Stimulated activated CD4-positive, alpha-beta T cell treated with anti-CD3 and anti-CD28 coated beads, Interleukin-4, amount 100 ng/mL, for 1 hour (primary cell): Measurements from ENCODE around the gene PGM1.

Experiments
- DNase-seq: peaks from one replicate; pipeline ENCODE4 v3.0.0-alpha.2; 2020

Gene PGM1

DNA sequence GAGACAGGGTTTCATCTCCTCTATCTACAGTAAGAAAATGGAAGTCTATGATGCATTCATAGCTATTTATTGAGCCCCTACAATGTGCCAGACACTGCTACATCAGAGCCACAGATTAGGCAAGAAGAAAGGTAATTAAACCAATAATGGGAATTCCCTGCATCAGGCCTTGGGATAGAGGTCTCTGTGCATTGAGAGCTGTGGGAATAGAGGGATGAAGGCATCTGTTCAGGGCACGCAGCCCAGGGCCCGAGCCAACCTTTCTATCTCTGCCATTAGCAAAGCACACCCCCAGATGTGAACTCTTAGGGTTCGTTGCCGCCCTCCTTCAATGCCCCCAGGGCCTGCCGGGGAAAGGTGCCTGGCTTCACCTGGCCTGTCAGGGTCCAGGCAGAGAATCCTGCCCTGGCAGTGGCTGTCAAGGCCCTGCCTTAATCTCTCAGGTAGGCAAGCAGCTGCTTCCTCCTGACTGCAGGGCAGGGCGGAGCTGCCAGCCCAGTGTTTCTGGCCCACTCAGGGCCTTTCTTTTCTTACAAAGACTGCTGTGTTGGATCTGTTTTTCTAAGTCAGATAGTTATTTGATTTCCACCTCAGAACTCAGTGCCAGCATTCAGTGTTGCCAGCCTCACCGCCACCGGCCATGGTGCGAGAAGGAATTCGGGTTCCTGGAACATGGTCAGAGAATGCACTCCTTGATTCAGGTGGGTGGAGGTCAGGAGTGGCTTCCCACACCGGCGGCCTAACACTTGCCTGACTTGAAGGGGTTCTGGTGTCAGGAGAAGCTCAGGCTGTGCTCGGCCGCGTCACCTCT lies 76.1 kb downstream of the PGM1 start:
- no peak for DNase-seq

DNA sequence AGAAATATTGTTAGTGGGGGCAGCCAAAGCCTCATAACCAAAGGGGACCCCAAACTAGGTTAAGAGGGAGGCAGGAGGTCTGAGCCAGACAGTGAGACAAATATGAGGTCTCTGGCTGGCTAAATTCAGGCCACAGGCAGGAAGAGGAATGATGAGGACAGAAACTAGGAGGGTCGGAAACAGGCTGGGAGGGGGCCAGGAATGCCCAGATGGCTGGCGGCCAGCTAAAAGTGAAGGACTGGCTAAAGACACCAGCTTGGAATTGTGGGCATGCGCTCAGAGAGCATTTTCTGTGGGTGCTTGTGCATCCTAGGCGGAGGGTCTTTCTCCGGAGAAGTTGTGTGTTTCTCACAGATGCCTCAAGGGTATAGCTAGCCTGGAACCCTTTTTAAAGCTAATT lies 77.0 kb downstream of the PGM1 start:
- no peak for DNase-seq

GRCh38 chr1:63671514-63671913 lies 78.3 kb downstream of the PGM1 start:
- DNase-seq: no peak

DNA sequence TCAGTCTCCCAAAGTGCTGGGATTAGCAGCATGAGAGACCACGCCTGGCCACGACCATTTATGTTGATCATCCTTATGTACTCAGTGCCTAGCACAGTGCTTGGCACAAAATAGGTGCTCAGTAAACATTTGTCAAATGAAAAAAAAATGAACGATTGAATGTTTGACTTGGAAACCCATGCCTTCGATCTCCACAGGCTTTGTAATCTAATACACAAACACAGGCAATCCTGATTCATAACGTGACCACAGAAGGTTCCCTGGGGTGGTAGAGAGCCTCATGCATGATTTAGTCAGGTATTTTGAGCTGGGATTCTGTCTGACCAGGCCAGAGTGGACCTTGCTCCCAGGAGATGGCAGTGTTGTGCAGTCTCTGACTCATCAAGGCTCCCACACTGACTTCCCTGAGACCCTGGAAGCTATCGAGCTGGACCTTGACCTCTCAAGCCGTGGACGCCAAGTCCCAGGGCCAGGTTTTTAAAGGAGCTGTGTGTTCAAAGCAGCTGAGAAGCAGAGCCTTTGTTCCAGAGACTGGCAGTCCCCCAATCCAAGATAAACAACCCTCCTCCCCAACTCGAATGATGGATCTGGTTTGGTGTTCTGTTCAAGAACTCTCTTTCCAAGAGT lies 81.1 kb downstream of the PGM1 start:
- no peak for DNase-seq

GRCh38 chr1:63674865-63675419 lies 81.7 kb downstream of the PGM1 start:
- no peak for DNase-seq

- no peak for DNase-seq
These were observed 82.3 kb downstream of the PGM1 start for GRCh38 chr1:63675420-63675931.

DNA sequence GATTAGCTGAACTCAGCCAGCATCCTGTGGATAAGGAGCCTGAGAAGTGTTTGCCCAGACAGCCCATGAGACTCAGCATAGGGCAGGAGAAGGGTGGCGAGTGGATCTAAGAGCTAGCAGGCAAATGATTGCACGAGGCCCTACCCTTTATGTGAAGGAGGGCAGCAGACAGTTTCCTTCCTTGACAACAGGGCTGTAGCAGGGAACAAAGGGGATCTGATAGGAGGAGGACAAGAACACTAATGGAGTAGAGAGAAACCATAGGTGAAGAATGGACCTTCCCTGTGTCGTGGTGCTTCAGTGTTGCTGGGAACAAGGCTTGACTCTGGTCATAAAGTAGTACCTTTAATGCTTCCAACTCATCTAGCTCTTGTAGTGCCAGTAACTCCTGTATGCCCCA lies 84.3 kb downstream of the PGM1 start:
- DNase-seq: no peak

DNA sequence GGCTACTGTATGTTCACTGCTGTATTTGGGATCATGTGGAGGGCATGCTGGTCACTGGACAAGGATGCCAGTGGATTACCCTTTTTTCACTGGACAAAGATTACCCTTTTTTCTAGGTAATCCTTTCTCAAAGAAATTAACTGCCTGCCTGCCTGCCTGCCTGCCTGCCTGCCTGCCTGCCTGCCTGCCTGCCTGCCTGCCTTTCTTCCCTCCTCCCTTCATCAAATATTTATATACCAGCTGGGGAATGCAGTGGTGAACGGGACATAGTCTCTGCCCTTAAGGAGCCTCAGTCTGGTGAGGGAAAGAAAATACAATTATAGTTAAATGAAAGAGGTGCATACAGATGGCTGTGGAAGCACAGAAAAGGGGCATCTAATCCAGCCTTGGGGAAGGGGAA lies 85.0 kb downstream of the PGM1 start:
- no peak for DNase-seq

GRCh38 chr1:63679076-63679475 lies 85.9 kb downstream of the PGM1 start:
- DNase-seq: no peak

DNA sequence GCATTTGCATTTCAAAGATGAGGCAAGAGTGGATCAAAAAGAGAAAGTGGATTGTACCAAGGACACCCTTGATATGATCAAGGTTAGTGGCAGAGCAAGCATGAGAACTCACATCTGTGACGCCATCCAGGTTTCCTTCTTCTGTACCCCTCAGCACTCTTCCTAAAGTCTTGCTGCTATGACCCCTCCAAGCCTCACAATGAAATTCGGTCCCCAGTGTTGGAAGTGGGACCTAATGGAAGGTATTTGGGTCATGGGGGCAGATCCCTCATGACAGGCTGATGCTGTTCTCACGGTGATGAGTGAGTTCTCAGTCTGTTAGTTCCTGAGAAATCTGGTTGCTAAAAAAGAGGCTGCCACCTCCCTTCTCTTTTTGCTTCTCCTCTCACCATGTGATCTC lies 86.4 kb downstream of the PGM1 start:
- no peak for DNase-seq

- no peak for DNase-seq
These were observed 89.7 kb downstream of the PGM1 start for GRCh38 chr1:63682936-63683335.

GRCh38 chr1:63683759-63684158 lies 90.5 kb downstream of the PGM1 start:
- no peak for DNase-seq

GRCh38 chr1:63686696-63687095 lies 93.5 kb downstream of the PGM1 start:
- DNase-seq: no peak

- DNase-seq: no peak
These were observed 95.2 kb downstream of the PGM1 start for GRCh38 chr1:63688302-63688890.

DNA sequence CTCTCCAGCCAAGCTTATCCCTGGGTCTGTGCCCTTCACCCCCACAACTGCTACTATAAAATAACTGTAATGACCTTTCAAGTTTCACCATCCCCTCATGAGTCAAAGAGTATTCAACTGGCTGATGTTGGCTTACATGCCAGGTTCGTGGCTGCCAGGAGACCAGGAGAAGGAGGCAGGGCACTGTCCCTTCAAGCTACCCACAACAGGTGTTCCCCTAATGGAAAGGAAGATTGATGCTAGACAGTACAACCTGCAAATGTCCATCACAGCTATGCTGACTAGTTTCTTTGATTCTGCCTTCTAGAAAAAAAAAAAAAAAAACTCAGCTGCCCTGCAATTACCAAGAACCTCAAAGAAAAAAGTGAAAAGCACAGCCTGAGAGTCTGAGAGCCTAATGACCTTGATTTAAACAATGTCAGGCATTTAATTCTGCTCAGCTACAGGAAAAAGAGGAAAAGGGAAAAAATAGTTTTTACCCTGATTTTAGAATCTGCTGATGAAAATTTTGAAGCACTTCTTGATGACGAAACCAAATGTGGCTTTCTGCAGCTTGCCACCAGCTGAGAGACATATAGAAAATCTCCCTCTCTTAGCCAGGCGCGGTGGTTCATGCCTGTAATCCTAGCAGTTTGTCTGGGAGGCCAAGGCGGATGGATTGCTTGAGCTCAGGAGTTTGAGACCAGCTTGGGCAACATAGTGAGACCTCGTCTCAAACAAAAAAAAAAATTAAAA lies 97.9 kb downstream of the PGM1 start:
- DNase-seq: no peak

DNA sequence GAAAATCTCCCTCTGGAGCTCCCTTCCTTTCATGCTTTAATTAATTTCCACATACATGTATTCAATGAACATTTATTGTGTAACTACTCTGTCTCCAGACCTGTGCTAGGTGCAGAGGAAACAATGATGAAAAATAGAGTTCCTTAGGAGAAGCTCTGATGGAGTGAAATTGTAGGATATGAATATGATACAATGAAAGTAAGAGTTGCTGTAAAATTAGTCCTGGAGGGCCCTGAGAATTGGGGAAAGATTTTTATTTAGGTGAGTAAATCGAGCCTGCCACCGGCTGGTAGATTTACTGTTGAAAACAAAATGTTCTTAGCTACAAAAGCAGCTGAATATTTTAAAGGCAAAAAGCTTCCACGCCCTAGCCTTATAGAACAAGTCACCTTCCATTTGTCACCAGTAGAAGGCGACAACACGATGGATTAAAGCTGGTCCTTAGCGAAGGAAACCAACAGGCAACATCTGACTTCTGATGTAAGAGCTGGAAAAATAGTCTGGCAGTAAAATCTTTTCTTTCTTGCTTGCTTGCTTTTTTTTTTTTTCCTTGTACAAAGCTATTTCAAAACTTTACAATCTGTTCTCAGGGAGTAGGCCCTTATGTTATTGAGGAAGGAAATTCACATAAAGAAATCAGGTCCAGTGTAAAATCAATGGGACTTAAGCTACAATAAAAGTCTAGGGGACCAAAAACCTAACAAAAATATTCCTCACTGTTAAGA lies 98.7 kb downstream of the PGM1 start:
- no peak for DNase-seq

DNA sequence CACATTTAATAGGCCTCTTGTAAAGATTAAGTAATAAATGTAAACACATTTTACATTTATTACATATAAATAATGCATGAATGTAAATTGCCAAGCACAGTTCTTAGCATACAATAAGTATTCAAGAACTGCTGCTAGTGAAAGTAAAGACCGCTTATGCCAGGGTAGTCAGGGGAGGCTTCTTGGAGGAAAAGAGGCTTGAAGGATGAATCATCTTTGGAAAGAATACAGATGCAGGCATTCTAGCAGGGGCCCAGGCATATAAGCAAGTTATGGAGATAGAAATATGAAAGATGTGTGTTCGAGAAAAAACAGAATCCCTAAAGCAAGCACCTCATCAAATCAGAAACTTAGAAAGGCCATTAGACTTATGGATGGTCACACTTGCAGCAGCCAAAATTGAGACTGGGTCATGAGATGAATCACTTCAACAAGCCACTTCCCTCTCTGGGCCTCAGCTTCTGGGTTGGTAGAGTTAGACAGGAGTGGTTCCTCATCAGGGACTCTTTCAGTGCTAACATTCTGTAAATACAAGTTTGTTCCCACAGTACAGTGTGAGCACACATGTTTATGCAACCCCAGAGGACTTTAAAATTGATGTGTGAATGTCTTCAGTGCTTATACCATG lies 100.8 kb downstream of the PGM1 start:
- DNase-seq: no peak

- no peak for DNase-seq
These were observed 105.0 kb downstream of the PGM1 start for GRCh38 chr1:63698001-63698838.

DNA sequence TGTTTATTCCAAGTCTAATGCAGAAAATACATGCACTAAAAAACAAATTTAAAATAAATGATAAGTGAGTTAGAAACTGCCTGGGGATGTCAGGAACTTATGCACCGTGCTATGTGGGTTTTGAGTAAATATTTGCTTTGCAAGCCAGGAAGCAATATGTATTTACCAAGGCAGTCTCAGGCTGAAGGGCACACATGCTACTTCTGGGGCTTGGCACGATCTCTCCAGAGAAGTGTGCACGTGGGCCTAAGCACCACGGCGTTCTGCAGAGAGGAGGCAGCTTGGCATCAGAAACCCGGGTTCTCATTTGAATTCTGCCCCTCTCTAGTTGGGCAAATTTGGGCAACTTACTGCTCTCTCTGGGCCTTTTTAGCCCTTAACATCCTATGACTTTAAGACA lies 108.0 kb downstream of the PGM1 start:
- DNase-seq: no peak

GRCh38 chr1:63703701-63704107 lies 110.5 kb downstream of the PGM1 start:
- no peak for DNase-seq

DNA sequence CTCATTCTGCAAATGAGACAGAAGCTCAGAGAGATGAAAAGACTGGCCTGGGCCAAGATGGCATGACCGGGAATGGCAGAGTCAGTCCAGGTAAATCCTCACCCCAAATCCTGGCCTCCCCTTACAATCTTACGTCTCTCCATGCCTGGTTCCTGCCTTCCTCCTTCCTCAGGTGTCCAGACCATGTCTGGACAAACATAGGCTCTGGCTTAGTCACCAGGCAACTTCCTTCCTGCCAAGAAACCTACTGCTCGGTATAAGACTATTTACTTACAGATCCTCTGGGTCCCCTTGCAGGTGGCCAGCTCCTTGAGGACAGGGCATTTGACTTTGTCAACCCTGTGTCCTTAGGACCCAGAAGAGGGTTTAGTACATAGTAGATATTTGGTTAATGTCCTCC lies 111.2 kb downstream of the PGM1 start:
- no peak for DNase-seq
